Left ventricle myocardium inferior (tissue), 1 donor: ENCODE results near the gene CERS6. TPM values are rescaled to one million over a fixed set of nuclear protein-coding genes. Genes with fewer than 3 reads are reported as not detected.

Source experiments
- DNase-seq: peaks from one replicate; pipeline ENCODE4 v3.0.0-alpha.2; 2020
- H3K27ac ChIP-seq: fragments of 200-600 bp; replicated peaks from 2 replicates; pipeline ENCODE4 v1.8.0; 2021
- H3K27me3 ChIP-seq: fragments of 200-600 bp; 2 replicates; pipeline ENCODE4 v1.8.0; 2021; ENCODE audit warnings: low read depth
- H3K36me3 ChIP-seq: fragments of 200-600 bp; 2 replicates; pipeline ENCODE4 v1.8.0; 2021
- H3K4me1 ChIP-seq: fragments of 200-600 bp; 2 replicates; pipeline ENCODE4 v1.8.0; 2021
- H3K4me3 ChIP-seq: fragments of 200-600 bp; 2 replicates; pipeline ENCODE4 v1.8.0; 2021; ENCODE audit warnings: mild to moderate bottlenecking, moderate library complexity
- H3K9me3 ChIP-seq: fragments of 200-600 bp; replicated peaks from 2 replicates; pipeline ENCODE4 v1.8.0; 2021
- CTCF ChIP-seq: fragments of 200-600 bp; IDR thresholded peaks from 2 replicates; pipeline ENCODE4 v1.8.0; 2021; ENCODE audit warnings: antibody characterized with exemption, mild to moderate bottlenecking, borderline replicate concordance
- intact Hi-C: fragments of 100-400 bp; cut with micrococcal nuclease; formaldehyde crosslinking; loops from one replicate; pipeline ENCODE4 v1.11.0; 2022
- total RNA-seq: library from RNA; stranded (reverse); fragmentation: NEBNext Ultra II Directional; extraction: Animal tissue kit (Norgen Biotek cat#: 25700); gene quantifications from one replicate; pipeline ENCODE4 v1.2.1, GENCODE V29; 2021
- donor health status: DM: no; HTN: yes; CAD: no; lungs with severe emphysema.

CERS6 gene
- total RNA-seq, 1 donor from 2014 or later = 68.9 TPM

- intact Hi-C loops = no loop called here
- Histone ChIP-seq H3K4me3 (no peak overlapping the region), H3K27ac (peak overlapping the region; percentile 9), H3K27me3 (no peaks in the 10 kb centered on the region), H3K36me3 (no peaks in the 10 kb centered on the region), H3K9me3 (no peaks in the 10 kb centered on the region), H3K4me1 (peaks cover 25% of the 10 kb centered on the region)
- peak; percentile 85 for DNase-seq
- TF ChIP-seq CTCF = no peak
Observed at GRCh38 chr2:168699844-168700417, 243.9 kb downstream of the CERS6 start.

GRCh38 chr2:168700615-168701245, 244.7 kb downstream of the CERS6 start:
- peaks cover 25% of the 10 kb centered on the region for H3K4me1 ChIP-seq
- H3K27me3 ChIP-seq = no peaks in the 10 kb centered on the region
- TF ChIP-seq CTCF = no peak
- H3K27ac ChIP-seq = peak overlapping the region; percentile 9
- H3K9me3 ChIP-seq = no peaks in the 10 kb centered on the region
- no peak for DNase-seq
- H3K4me3 ChIP-seq = no peak overlapping the region
- no peaks in the 10 kb centered on the region for H3K36me3 ChIP-seq
- intact Hi-C loops = no loop called here

- H3K9me3 ChIP-seq = no peaks in the 10 kb centered on the region
- H3K27me3 ChIP-seq = no peaks in the 10 kb centered on the region
- no peaks in the 10 kb centered on the region for H3K36me3 ChIP-seq
- peaks cover 21% of the 10 kb centered on the region for H3K4me1 ChIP-seq
- H3K27ac ChIP-seq = no peak overlapping the region
- DNase-seq = no peak
- TF ChIP-seq CTCF = no peak
- no peak overlapping the region for H3K4me3 ChIP-seq
- intact Hi-C loops = no loop called here
Observed at GRCh38 chr2:168702579-168702978, 246.5 kb downstream of the CERS6 start.

GRCh38 chr2:168703926-168704325, 247.9 kb downstream of the CERS6 start:
- Histone ChIP-seq H3K36me3 (no peaks in the 10 kb centered on the region), H3K27ac (no peak overlapping the region), H3K27me3 (no peaks in the 10 kb centered on the region), H3K4me1 (peaks cover 21% of the 10 kb centered on the region), H3K9me3 (no peaks in the 10 kb centered on the region), H3K4me3 (no peak overlapping the region)
- intact Hi-C loops = no loop called here
- no peak for TF ChIP-seq CTCF
- no peak for DNase-seq

- TF ChIP-seq CTCF = peak; percentile 25
- intact Hi-C loops = no loop called here
- H3K9me3 ChIP-seq = no peaks in the 10 kb centered on the region
- no peaks in the 10 kb centered on the region for H3K27me3 ChIP-seq
- no peak overlapping the region for H3K4me3 ChIP-seq
- no peak overlapping the region for H3K27ac ChIP-seq
- peaks cover 9% of the 10 kb centered on the region for H3K4me1 ChIP-seq
- no peaks in the 10 kb centered on the region for H3K36me3 ChIP-seq
- no peak for DNase-seq
Observed at GRCh38 chr2:168705534-168706470, 249.7 kb downstream of the CERS6 start.
